IPS-11a (cell line): ENCODE results near the gene ROBO3.

Experiments
- H3K4me3 ChIP-seq: one replicate; pipeline ENCODE4 v1.5.1; 2013; ENCODE audit warnings: low read depth, low read length, control low read depth

The ROBO3 gene

GRCh38 chr11:124844664-124845079 is 20.6 kb upstream of the ROBO3 start:
- H3K4me3 ChIP-seq = no peak overlapping the region

GRCh38 chr11:124846070-124846673 is 19.1 kb upstream of the ROBO3 start:
- H3K4me3 ChIP-seq = no peak overlapping the region

GRCh38 chr11:124859171-124859570 is 6.1 kb upstream of the ROBO3 start:
- H3K4me3 ChIP-seq = no peak overlapping the region

GRCh38 chr11:124861670-124862069 is 3.6 kb upstream of the ROBO3 start:
- H3K4me3 ChIP-seq = no peak overlapping the region

GRCh38 chr11:124863137-124863825 is 2.0 kb upstream of the ROBO3 start:
- peak overlapping the region; percentile 2 for H3K4me3 ChIP-seq

- H3K4me3 ChIP-seq = no peak overlapping the region
Observed at GRCh38 chr11:124863826-124864165, 1.4 kb upstream of the ROBO3 start.

GRCh38 chr11:124864176-124864891 is 898 bp upstream of the ROBO3 start:
- no peak overlapping the region for H3K4me3 ChIP-seq

GRCh38 chr11:124864892-124865180 is 396 bp upstream of the ROBO3 start:
- peak overlapping the region; percentile 4 for H3K4me3 ChIP-seq

- H3K4me3 ChIP-seq = peak overlapping the region; percentile 29
Observed at GRCh38 chr11:124865902-124866851, 945 bp downstream of the ROBO3 start.

GRCh38 chr11:124867700-124868099 is 2.5 kb downstream of the ROBO3 start:
- H3K4me3 ChIP-seq = no peak overlapping the region

- no peak overlapping the region for H3K4me3 ChIP-seq
Observed at GRCh38 chr11:124868331-124869274, 3.4 kb downstream of the ROBO3 start.

- H3K4me3 ChIP-seq = no peak overlapping the region
Observed at GRCh38 chr11:124869331-124869730, 4.1 kb downstream of the ROBO3 start.

- H3K4me3 ChIP-seq = no peak overlapping the region
Observed at GRCh38 chr11:124869856-124870387, 4.7 kb downstream of the ROBO3 start.

- no peak overlapping the region for H3K4me3 ChIP-seq
Observed at GRCh38 chr11:124870430-124870829, 5.2 kb downstream of the ROBO3 start.

- no peak overlapping the region for H3K4me3 ChIP-seq
Observed at GRCh38 chr11:124872280-124872679, 7.0 kb downstream of the ROBO3 start.

- H3K4me3 ChIP-seq = no peak overlapping the region
Observed at GRCh38 chr11:124872741-124873140, 7.5 kb downstream of the ROBO3 start.

- no peak overlapping the region for H3K4me3 ChIP-seq
Observed at GRCh38 chr11:124873951-124874350, 8.7 kb downstream of the ROBO3 start.

- H3K4me3 ChIP-seq = no peak overlapping the region
Observed at GRCh38 chr11:124874571-124875255, 9.5 kb downstream of the ROBO3 start.

GRCh38 chr11:124875401-124875800 is 10.2 kb downstream of the ROBO3 start:
- peak overlapping the region; percentile 66 for H3K4me3 ChIP-seq
